GM18507 (cell line): ENCODE data around the gene ICAM2.
"Not testable (repeated sequence)": the region's sequence is repeated elsewhere in the genome, so short reads cannot be mapped to it uniquely, and the experiment has no call there.

ENCODE experiments used
- DNase-seq: peaks from one replicate; pipeline ENCODE4 v3.0.0; 2011; ENCODE audit warnings: low read depth; ENCODE audit not compliant: insufficient read length; ENCODE audit errors: extremely low spot score
- FAIRE-seq: peaks from 2 replicates; lab custom pipeline; 2011; peaks lifted over from hg19 to GRCh38; lab: Jason Lieb, UNC

The ICAM2 gene

GRCh38 chr17:64048805-64049204, 28.4 kb upstream of the ICAM2 start:
- no peak for DNase-seq
- no peak for FAIRE-seq

DNA sequence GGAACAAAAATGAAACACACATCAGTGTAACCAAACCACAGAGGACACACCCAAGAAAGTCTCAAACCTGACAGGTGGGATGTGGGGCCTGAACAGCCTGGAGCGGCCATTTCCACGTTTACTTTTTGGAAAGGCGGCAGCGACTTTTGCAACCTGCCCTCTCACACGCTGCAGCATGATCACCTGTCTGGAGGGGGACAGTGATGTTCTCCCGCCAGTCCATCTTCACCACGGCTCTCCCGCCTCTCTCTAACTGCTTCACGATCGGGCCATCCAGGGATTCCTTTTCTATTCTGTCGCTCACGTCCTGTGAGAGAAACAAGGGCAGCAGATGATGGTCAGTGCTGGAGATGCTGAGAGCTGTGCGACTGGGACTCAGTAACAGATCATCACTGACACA, 24.7 kb upstream of the ICAM2 start:
- DNase-seq: no peak
- FAIRE-seq: no peak

GRCh38 chr17:64042700-64043485, 22.5 kb upstream of the ICAM2 start:
- no peak for FAIRE-seq
- no peak for DNase-seq

DNA sequence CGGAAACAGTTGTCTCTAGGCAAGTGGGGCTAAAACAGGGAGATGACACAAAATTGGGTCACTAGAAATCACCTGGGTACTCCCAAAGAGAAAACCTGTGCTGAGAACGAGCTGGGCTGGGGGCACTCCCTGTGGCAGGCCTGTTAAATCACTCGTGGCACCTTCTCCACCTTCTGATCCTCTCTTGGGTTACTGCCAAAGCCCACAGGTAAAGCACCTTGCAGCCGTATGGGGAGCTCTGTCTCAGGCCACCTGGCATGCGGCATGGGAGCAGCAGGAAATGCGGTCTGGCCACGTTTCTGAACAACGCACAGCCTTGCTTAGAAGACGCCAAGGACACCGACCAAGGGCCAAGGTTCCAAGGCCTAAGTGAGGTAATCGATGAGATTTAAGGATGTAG, 21.5 kb upstream of the ICAM2 start:
- no peak for DNase-seq
- FAIRE-seq: no peak

GRCh38 chr17:64040206-64040605, 19.8 kb upstream of the ICAM2 start:
- no peak for DNase-seq
- FAIRE-seq: no peak

DNA sequence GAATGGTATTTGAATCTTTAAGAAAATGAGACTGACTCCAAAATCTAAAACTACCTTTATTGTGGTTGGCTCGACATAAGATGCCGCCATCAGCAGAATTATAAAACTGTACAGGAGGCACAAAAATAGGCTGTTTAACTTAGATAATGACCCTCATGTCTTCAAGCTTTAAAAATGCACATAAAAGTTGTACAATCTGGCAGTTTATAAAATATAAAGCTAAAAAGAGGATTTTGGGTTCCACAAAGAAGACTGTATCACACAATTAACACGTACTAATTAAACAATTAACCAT, 18.6 kb upstream of the ICAM2 start:
- no peak for DNase-seq
- FAIRE-seq: no peak

- FAIRE-seq (no peak), DNase-seq (no peak)
These were observed 18.1 kb upstream of the ICAM2 start for GRCh38 chr17:64038331-64039105.

DNA sequence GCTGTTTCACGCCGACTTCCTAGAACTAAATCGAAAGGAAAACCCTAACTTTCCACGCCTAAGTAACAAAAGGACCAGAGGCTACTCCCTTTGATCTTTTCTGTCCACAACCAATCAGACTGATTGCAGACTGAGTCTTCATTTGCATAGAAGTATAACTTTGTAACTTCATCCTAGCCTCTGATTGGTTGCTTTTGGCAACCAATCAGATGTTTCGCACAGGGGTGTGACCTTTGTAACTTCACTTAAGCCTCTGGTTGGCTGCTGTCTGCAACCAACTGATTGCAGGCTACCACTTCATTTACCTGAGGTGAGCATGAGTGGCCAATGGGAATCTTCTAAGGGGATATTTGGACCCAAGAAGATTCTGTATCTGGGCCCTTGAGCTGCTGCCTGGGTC, 17.4 kb upstream of the ICAM2 start:
- FAIRE-seq (no peak), DNase-seq (no peak)

- FAIRE-seq (no peak), DNase-seq (no peak)
These were observed 16.7 kb upstream of the ICAM2 start for GRCh38 chr17:64037180-64037579.

DNA sequence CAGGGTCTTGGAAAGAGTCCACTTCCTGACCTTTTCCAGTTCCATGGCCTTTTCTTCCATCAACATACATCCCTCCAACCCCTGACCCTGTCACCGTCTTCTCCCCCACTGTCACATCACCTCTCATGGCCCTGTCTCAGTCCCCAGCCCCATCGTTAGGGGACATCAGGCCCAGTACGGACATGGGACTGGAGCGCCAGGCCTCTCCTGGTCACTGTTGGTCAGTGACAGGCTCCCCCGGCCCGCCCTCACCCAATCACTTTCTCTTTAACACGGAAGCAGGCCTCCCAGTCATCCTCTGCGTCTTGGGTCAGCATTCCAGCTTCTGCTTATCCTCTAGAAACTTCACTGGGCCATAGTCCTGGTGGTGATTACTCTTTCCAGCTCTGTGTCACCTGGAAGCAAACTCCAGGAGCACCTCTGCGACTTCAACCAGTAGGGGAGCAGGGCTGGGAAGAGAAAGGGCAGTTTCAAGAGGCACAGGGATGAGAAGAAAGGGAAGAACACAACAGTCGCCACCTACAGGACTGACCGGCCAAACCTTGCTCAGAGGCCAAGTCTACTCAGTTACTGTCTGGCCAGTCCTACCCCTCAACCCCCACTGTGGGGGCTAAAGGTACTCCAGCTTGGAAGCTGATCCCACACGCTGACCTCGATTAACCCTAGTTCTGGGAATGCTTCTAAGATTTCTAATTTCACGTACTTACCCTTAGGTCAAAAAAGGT, 15.9 kb upstream of the ICAM2 start:
- DNase-seq (no peak), FAIRE-seq (no peak)

- DNase-seq (no peak), FAIRE-seq (no peak)
These were observed 11.6 kb upstream of the ICAM2 start for GRCh38 chr17:64032081-64032480.

DNA sequence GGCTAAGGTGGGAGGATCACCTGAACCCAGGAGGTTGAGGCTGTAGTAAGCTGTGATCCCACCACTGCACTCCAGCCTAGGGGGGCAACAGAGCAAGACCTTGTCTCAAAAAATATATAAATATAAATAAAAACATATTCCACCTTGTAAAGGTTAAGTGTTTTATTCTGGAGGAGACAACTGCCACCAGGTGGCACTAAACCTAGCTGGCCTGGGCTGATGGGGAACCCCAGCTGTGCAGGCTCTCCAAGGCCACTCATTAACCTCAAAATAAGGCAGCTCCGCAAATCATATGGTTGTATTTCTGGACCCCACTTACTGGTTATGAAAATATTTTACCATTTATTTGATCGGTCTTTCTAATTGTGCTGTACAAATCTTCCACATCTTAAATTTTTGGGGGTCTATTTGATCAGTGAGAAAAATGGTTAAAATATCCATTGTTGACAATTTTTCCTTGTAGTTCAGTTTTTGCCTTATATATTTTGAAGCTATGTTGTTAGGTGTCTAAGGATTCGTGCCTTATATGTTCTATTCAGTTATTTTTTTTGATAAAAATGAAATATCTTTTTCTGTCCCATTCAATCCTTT, 8.5 kb upstream of the ICAM2 start:
- DNase-seq (peak; percentile 40), FAIRE-seq (peak; percentile 72)

- FAIRE-seq (peak; percentile 81), DNase-seq (peak; percentile 61)
These were observed 5.4 kb upstream of the ICAM2 start for GRCh38 chr17:64025732-64026294.

- no peak for FAIRE-seq
- DNase-seq: no peak
These were observed 4.6 kb upstream of the ICAM2 start for GRCh38 chr17:64024781-64025731.

DNA sequence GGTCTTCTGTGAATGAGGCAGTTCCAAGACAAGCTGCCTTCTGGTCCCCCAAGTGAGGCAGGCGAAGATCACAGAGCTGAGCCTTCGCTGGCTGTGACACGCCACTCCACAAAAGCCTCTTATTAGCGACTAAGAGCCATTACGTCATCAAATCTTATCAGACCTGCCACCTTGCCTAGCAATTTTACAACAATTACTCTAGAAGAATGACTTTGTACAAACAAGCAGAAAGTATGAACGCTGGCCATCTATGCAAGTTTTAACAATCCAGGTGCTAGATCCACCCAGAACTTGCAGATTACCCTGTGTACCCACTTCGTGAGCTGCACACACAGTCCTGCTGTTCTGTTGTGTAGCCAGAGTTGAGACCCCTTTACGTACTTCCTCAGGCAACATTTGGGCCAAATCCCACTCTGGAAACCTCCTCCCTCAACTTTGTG, 3.8 kb upstream of the ICAM2 start:
- DNase-seq: no peak
- FAIRE-seq: no peak

- FAIRE-seq: no peak
- no peak for DNase-seq
These were observed 2.2 kb upstream of the ICAM2 start for GRCh38 chr17:64022611-64023063.

DNA sequence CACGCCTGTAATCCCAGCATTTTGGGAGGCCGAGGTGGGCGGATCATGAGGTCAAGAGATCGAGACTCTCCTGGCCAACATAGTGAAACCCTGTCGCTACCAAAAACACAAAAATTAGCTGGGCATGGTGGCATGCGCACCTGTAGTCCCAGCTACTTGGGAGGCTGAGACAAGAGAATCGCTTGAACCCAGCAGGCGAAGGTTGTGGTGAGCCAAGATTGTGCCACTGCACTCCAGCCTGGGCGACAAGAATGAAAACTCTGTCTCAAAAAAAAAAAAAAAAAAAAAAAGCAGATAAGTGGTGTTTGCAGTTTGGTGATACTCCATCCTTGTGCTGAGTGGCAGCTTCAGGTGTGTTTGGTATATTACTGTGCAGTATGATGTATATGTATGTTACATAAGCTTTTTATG, 877 bp downstream of the ICAM2 start:
- DNase-seq, FAIRE-seq: not testable (repeated sequence)

DNA sequence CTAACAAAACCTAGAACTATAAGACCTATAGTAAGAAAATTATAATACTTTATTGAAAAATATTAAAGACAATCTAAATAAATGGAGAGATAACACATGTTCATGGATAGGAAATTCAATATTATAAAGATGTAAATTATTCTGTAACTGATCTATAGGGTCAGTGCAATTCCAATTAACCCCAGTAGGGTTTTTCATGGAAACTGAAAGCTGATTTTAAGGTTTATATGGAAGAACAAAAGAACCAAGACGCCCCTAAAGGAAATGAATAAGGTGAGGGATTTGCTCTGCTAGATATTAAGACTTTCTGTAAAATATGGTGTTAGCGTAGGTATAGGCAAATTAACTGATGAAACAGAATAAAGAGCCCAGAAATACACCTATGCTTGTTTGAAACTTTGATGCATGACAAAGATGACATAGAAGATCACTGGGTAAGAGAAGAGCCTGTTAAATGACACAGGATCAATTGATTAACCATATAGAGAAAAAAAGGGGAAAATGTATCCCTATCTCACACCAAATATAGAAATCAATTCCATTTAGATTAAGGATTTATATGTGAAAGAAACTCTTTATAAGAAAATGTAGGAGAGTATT, 3.0 kb downstream of the ICAM2 start:
- DNase-seq (no peak), FAIRE-seq (no peak)
